GM18517 (cell line): ENCODE results near the gene ATRX.
"Not testable (repeated sequence)": the region's sequence is repeated elsewhere in the genome, so short reads cannot be mapped to it uniquely, and the experiment has no call there.

Experiments used
- ATAC-seq: cut with Tn5 transposase; IDR thresholded peaks from one replicate; pipeline ENCODE4 v1.9.1; 2021; ENCODE audit warnings: mild to moderate bottlenecking, moderate library complexity; ENCODE audit not compliant: unreplicated experiment

Gene ATRX

GRCh38 chrX:77785486-77786364 lies at the start of gene ATRX:
Gene ATRX (minus strand): TSS chrX:77786216. CDS start chrX:77786001, 215 bp downstream.
- ATAC-seq: peak; percentile 93

GRCh38 chrX:77831544-77831943 lies 45.5 kb upstream of the ATRX start:
- not testable (repeated sequence) for ATAC-seq

GRCh38 chrX:77821989-77822388 lies 36.0 kb upstream of the ATRX start:
- not testable (repeated sequence) for ATAC-seq

- ATAC-seq: no peak
Observed at GRCh38 chrX:77820091-77820727, 34.2 kb upstream of the ATRX start.

GRCh38 chrX:77814210-77814609 lies 28.2 kb upstream of the ATRX start:
- no peak for ATAC-seq

- no peak for ATAC-seq
Observed at GRCh38 chrX:77802201-77802600, 16.2 kb upstream of the ATRX start.

GRCh38 chrX:77795124-77795523 lies 9.1 kb upstream of the ATRX start:
- ATAC-seq: no peak

- no peak for ATAC-seq
Observed at GRCh38 chrX:77793946-77794345, 7.9 kb upstream of the ATRX start.

- ATAC-seq: no peak
Observed at GRCh38 chrX:77788050-77788449, 2.0 kb upstream of the ATRX start.

GRCh38 chrX:77786365-77786680 lies 307 bp upstream of the ATRX start:
- ATAC-seq: peak; percentile 21

- ATAC-seq: no peak
Observed at GRCh38 chrX:77779695-77780094, 6.3 kb downstream of the ATRX start.

- no peak for ATAC-seq
Observed at GRCh38 chrX:77776659-77777058, 9.4 kb downstream of the ATRX start.

- ATAC-seq: no peak
Observed at GRCh38 chrX:77771601-77772000, 14.4 kb downstream of the ATRX start.

GRCh38 chrX:77768787-77769186 lies 17.2 kb downstream of the ATRX start:
- no peak for ATAC-seq

GRCh38 chrX:77766212-77766611 lies 19.8 kb downstream of the ATRX start:
- not testable (repeated sequence) for ATAC-seq

GRCh38 chrX:77755561-77755960 lies 30.5 kb downstream of the ATRX start:
- ATAC-seq: no peak

- not testable (repeated sequence) for ATAC-seq
Observed at GRCh38 chrX:77753942-77754341, 32.1 kb downstream of the ATRX start.

GRCh38 chrX:77749695-77750094 lies 36.3 kb downstream of the ATRX start:
- no peak for ATAC-seq

GRCh38 chrX:77743720-77744119 lies 42.3 kb downstream of the ATRX start:
- no peak for ATAC-seq

- no peak for ATAC-seq
Observed at GRCh38 chrX:77742788-77743476, 43.1 kb downstream of the ATRX start.

- no peak for ATAC-seq
Observed at GRCh38 chrX:77740376-77740905, 45.6 kb downstream of the ATRX start.

GRCh38 chrX:77733342-77733741 lies 52.7 kb downstream of the ATRX start:
- no peak for ATAC-seq
